GM12878 (cell line): ENCODE measurements around the gene DUS2.

Source experiments
- CREB1 ChIP-seq: IDR thresholded peaks from 2 replicates; pipeline ENCODE4 v1.6.1; 2012; ENCODE audit warnings: low read depth, mild to moderate bottlenecking, inconsistent platforms
- EED ChIP-seq: sonication (generic); IDR thresholded peaks from 2 replicates; pipeline ENCODE4 v1.6.1; 2016; ENCODE audit warnings: antibody characterized with exemption, low read depth
- EZH2 ChIP-seq: IDR thresholded peaks from 2 replicates; pipeline ENCODE4 v1.6.1; 2012; ENCODE audit warnings: low read depth, mild to moderate bottlenecking, control low read depth, inconsistent platforms, low read length, borderline replicate concordance; ENCODE audit not compliant: control insufficient read depth
- POLR2AphosphoS5 ChIP-seq: IDR thresholded peaks from 2 replicates; pipeline ENCODE4 v1.6.1; 2011; ENCODE audit warnings: mild to moderate bottlenecking, low read length, inconsistent platforms
- SPI1 ChIP-seq: IDR thresholded peaks from 2 replicates; pipeline ENCODE4 v1.6.1; 2011; ENCODE audit warnings: low read depth, mild to moderate bottlenecking, low read length, moderate library complexity, borderline replicate concordance; ENCODE audit not compliant: insufficient read depth
- TARDBP ChIP-seq: IDR thresholded peaks from 2 replicates; pipeline ENCODE4 v1.6.1; 2016; ENCODE audit warnings: borderline replicate concordance
- TF ChIP-seq, protein P1 (sequence below): IDR thresholded peaks from 2 replicates; pipeline ENCODE4 v1.6.1; 2011; ENCODE audit warnings: borderline replicate concordance, low read depth, mild to moderate bottlenecking, moderate library complexity, low read length; ENCODE audit not compliant: insufficient read depth, poor library complexity, severe bottlenecking
- TF ChIP-seq, protein P2 (sequence below): fragments of 450-650 bp; formaldehyde crosslinking; IDR thresholded peaks from 2 replicates; pipeline ENCODE4 v1.5.0; 2022; ENCODE audit warnings: mild to moderate bottlenecking, missing genetic modification characterization

DNA sequence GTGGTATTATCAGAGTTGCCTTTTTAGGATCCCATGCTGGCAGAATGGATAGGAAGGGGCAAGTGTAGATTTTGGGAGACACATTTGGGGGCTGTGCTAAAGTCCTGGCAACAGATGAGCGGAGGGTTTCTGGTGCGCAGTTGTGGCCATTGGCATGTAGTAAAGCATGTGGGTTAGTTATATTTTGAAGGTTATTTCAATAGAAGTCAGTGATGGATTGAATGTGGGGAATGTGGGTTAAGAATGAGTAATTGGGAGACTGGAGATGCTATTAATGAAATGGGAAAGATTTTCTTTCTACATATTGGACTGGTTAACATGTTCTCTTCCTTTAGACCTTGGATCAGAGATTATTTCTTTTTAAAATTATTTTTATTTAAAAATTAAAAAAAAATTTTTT, 10.0 kb downstream of the DUS2 start:
- TF ChIP-seq, protein P1, sequence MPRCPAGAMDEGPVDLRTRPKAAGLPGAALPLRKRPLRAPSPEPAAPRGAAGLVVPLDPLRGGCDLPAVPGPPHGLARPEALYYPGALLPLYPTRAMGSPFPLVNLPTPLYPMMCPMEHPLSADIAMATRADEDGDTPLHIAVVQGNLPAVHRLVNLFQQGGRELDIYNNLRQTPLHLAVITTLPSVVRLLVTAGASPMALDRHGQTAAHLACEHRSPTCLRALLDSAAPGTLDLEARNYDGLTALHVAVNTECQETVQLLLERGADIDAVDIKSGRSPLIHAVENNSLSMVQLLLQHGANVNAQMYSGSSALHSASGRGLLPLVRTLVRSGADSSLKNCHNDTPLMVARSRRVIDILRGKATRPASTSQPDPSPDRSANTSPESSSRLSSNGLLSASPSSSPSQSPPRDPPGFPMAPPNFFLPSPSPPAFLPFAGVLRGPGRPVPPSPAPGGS: no peak
- TF ChIP-seq EZH2: no peak
- no peak for TF ChIP-seq TARDBP
- no peak for TF ChIP-seq EED
- TF ChIP-seq, protein P2, sequence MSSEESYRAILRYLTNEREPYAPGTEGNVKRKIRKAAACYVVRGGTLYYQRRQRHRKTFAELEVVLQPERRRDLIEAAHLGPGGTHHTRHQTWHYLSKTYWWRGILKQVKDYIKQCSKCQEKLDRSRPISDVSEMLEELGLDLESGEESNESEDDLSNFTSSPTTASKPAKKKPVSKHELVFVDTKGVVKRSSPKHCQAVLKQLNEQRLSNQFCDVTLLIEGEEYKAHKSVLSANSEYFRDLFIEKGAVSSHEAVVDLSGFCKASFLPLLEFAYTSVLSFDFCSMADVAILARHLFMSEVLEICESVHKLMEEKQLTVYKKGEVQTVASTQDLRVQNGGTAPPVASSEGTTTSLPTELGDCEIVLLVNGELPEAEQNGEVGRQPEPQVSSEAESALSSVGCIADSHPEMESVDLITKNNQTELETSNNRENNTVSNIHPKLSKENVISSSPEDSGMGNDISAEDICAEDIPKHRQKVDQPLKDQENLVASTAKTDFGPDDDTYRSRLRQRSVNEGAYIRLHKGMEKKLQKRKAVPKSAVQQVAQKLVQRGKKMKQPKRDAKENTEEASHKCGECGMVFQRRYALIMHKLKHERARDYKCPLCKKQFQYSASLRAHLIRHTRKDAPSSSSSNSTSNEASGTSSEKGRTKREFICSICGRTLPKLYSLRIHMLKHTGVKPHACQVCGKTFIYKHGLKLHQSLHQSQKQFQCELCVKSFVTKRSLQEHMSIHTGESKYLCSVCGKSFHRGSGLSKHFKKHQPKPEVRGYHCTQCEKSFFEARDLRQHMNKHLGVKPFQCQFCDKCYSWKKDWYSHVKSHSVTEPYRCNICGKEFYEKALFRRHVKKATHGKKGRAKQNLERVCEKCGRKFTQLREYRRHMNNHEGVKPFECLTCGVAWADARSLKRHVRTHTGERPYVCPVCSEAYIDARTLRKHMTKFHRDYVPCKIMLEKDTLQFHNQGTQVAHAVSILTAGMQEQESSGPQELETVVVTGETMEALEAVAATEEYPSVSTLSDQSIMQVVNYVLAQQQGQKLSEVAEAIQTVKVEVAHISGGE: no peak
- TF ChIP-seq SPI1: no peak
- no peak for TF ChIP-seq CREB1
- TF ChIP-seq POLR2AphosphoS5: no peak
